HL-60 (cell line): Measurements from ENCODE around the gene CLSTN2.

ENCODE experiments used
- DNase-seq, 2 experiments: peaks; one replicate each; pipeline ENCODE4 v3.0.0-alpha.2; 2010 to 2020; ENCODE audit warnings: low read depth in 1 of 2, low spot score in 1 of 2
- H3K27ac ChIP-seq: fragments of 250-450 bp; sonication (Bioruptor Pico); replicated peaks from 2 replicates; pipeline ENCODE4 v1.5.1; 2020; ENCODE audit warnings: mild to moderate bottlenecking, moderate library complexity
- H3K27me3 ChIP-seq: fragments of 250-450 bp; sonication (Bioruptor Pico); 2 replicates; pipeline ENCODE4 v1.5.1; 2021; ENCODE audit warnings: mild to moderate bottlenecking, moderate library complexity; ENCODE audit not compliant: insufficient read depth, poor library complexity, severe bottlenecking
- H3K4me3 ChIP-seq: replicated peaks from 2 replicates; pipeline ENCODE4 v1.5.1; 2011; ENCODE audit warnings: mild to moderate bottlenecking, control low read depth, low read length; ENCODE audit not compliant: insufficient read depth
- GABPA ChIP-seq: IDR thresholded peaks from 2 replicates; pipeline ENCODE4 v1.6.1; 2012; ENCODE audit warnings: low read depth
- POLR2AphosphoS5 ChIP-seq: IDR thresholded peaks from 2 replicates; pipeline ENCODE4 v1.6.1; 2012; ENCODE audit warnings: low read depth
- SPI1 ChIP-seq: IDR thresholded peaks from 2 replicates; pipeline ENCODE4 v1.6.1; 2012; ENCODE audit warnings: low read depth, mild to moderate bottlenecking, borderline replicate concordance
- TF ChIP-seq, protein P1 (sequence below): IDR thresholded peaks from one replicate; pipeline ENCODE4 v1.5.1; 2011; ENCODE audit warnings: low read length, control low read depth, inconsistent platforms; ENCODE audit not compliant: insufficient read depth
- TF ChIP-seq, protein P2 (sequence below): IDR thresholded peaks from 2 replicates; pipeline ENCODE4 v1.6.1; 2012; ENCODE audit warnings: low read depth; ENCODE audit not compliant: insufficient replicate concordance

Gene CLSTN2

DNA sequence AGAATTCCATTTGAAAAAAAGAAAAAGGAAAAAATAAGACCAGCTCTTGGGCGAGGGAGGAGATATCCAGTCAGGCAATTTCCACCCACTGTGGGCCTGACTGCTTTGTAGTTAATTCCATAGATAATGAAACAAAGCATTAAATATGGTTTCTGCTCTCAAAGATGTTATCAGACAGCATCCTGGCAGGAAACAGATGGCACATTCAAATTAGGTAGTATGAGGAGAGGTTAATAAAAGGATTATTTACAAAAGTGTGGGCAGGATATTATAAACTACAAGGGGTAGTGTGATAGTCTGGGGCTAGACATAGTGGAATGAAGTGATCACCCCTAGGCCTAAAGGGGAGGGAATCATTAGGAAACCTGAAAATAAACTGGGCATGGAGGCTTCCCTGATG is 193.2 kb downstream of the CLSTN2 start:
- TF ChIP-seq POLR2AphosphoS5 (no peak), SPI1 (no peak), GABPA (no peak)
- TF ChIP-seq, protein P1, sequence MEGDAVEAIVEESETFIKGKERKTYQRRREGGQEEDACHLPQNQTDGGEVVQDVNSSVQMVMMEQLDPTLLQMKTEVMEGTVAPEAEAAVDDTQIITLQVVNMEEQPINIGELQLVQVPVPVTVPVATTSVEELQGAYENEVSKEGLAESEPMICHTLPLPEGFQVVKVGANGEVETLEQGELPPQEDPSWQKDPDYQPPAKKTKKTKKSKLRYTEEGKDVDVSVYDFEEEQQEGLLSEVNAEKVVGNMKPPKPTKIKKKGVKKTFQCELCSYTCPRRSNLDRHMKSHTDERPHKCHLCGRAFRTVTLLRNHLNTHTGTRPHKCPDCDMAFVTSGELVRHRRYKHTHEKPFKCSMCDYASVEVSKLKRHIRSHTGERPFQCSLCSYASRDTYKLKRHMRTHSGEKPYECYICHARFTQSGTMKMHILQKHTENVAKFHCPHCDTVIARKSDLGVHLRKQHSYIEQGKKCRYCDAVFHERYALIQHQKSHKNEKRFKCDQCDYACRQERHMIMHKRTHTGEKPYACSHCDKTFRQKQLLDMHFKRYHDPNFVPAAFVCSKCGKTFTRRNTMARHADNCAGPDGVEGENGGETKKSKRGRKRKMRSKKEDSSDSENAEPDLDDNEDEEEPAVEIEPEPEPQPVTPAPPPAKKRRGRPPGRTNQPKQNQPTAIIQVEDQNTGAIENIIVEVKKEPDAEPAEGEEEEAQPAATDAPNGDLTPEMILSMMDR: no peak
- TF ChIP-seq, protein P2, sequence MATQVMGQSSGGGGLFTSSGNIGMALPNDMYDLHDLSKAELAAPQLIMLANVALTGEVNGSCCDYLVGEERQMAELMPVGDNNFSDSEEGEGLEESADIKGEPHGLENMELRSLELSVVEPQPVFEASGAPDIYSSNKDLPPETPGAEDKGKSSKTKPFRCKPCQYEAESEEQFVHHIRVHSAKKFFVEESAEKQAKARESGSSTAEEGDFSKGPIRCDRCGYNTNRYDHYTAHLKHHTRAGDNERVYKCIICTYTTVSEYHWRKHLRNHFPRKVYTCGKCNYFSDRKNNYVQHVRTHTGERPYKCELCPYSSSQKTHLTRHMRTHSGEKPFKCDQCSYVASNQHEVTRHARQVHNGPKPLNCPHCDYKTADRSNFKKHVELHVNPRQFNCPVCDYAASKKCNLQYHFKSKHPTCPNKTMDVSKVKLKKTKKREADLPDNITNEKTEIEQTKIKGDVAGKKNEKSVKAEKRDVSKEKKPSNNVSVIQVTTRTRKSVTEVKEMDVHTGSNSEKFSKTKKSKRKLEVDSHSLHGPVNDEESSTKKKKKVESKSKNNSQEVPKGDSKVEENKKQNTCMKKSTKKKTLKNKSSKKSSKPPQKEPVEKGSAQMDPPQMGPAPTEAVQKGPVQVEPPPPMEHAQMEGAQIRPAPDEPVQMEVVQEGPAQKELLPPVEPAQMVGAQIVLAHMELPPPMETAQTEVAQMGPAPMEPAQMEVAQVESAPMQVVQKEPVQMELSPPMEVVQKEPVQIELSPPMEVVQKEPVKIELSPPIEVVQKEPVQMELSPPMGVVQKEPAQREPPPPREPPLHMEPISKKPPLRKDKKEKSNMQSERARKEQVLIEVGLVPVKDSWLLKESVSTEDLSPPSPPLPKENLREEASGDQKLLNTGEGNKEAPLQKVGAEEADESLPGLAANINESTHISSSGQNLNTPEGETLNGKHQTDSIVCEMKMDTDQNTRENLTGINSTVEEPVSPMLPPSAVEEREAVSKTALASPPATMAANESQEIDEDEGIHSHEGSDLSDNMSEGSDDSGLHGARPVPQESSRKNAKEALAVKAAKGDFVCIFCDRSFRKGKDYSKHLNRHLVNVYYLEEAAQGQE: no peak
- no peak for DNase-seq
- Histone ChIP-seq H3K27ac (no peak overlapping the region), H3K4me3 (no peak overlapping the region), H3K27me3 (no peaks in the 10 kb centered on the region)

DNA sequence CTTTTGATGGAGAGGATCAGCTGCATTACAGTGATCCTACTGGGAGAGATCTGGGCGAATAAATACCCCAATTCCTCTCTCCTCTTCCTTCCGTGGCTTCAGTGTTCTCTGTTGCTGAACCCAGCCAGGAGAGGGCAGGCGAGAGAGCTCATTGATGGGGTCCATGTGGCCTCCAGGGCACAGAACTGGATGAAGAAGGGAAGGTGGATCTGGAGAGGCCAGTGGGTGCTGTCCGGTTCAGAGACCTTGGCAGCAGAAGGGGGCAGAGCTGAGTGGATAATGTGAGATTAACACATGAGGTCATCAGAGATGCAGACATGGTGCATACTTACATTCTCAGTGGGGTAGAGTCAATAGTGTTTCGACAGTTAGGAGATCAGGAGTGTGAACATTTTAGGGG is 193.6 kb downstream of the CLSTN2 start:
- TF ChIP-seq, protein P1: peak; percentile 32
- TF ChIP-seq, protein P2: no peak
- no peak for TF ChIP-seq SPI1
- no peak overlapping the region for H3K27ac ChIP-seq
- peak in 1 of 2 experiments; percentile 5 for DNase-seq
- no peaks in the 10 kb centered on the region for H3K27me3 ChIP-seq
- no peak overlapping the region for H3K4me3 ChIP-seq

DNA sequence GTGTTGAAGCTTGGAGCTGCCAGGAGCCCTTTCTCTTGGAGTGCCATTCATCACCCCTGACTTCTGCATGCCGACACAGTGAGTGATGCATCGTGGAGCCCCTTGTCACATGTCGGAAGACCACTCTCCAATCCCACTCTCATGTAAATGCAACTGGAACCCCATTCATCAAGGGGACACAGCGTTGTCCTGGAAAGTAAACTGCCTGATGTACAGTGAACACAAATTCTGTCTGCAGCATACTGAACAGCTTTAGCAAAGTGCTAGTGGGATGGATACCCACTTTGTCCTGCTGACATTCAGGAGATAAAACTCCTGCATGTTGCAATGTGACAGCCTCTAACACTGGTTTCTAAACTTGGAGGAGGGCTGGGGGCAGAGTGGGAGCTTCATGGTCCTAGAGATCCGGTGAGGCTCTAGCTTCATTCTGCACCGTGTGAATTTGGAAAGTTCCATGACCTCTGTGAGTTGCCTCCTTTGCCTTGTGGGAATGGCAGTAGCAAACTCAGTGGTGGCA is 194.8 kb downstream of the CLSTN2 start:
- no peak for DNase-seq
- H3K4me3 ChIP-seq: no peak overlapping the region
- TF ChIP-seq SPI1 (no peak), POLR2AphosphoS5 (no peak), GABPA (no peak)
- TF ChIP-seq, protein P2: no peak
- TF ChIP-seq, protein P1: no peak
- H3K27ac ChIP-seq: no peak overlapping the region
- no peaks in the 10 kb centered on the region for H3K27me3 ChIP-seq
